Adipose tissue (tissue), 3 donors: ENCODE results near the gene BRI3BP. TPM values are rescaled to one million over a fixed set of nuclear protein-coding genes. Genes with fewer than 3 reads are reported as not detected.
"Not testable (repeated sequence)": the region's sequence is repeated elsewhere in the genome, so short reads cannot be mapped to it uniquely, and the experiment has no call there.

ENCODE experiments used
- H3K27ac ChIP-seq: one replicate; pipeline ENCODE4 v1.5.1; 2013; ENCODE audit warnings: low read depth, low read length
- WGBS, 3 donors: extraction: QIAGEN DNeasy Blood & Tissue Kit; methylation state at CpG; one replicate each; pipeline ENCODE4 v1.1.7; 2013; 5-methylcytosine and 5-hydroxymethylcytosine counted together
- polyA plus RNA-seq, 3 donors: library from polyadenylated mRNA; stranded (reverse); fragments of 200-250 nt; gene quantifications; one replicate each; pipeline ENCODE4 v1.2.3, GENCODE V29; 2013
- donor health status: healthy with polysubstance abuse.
- donor health status: Bipolar disorder and iron deficiency.
- donor health status: healthy.

The BRI3BP gene
- polyA plus RNA-seq, 3 donors = 1.5 to 3.5 (median 2.7) TPM

DNA sequence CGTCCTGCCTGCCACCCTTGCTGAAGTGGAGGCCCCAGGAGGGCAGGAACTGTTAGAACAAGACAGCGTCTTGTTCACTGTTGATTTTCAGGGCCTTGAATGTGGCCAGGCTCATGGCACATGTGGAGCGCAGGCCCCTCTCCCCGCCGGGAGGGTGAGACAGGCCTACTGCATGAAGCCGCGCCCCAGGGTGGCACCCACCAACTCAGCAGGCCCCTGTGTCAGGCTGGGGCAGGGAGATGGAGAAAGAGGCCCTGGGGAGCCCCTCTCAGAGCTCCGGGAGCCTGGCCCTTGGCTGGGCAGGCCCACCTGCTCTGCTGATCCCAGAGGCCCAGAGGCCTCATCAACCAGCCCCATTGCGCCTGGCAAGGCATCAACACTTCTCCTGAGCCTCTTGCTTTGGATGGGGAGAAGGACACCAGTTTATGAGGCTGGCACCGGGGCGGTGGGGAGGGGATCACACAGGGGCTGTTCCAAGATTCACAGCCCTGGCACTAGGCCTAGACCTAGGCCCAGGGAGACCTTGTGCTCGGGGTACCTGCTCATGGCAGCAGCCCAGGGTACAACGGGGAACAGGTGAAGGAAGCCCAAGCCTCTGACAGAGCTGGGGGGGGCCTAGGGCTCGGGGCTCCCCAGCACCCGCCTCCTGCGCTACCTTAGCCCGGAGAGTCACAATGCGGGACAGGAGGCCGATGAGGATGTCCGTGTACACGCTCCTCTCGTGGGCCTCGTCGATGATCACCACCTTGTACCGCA is 22.6 kb upstream of the BRI3BP start:
- no peak overlapping the region for H3K27ac ChIP-seq
- WGBS, 3 donors = 92 to 95% (median 95%) methylated on average over 24 to 25 of the region's 25 CpGs

DNA sequence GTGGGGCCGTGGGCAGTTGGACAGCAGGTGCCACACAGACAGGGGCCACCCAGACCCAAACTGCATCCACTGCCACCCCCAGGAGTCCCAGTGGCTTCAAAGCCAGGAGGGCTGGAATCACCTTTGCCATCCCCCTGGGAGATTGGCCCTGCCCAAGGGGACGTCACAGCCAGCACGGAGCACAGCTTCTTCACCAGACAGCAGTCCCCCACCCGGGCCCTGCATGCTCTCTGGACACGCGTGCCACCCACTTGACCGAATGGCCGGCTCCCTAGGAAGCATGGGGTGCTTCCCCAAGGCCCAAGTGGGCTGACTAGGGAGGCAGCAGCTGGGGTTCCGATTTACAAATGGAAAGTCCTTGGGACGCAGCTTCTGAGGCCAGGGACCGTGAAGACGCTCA is 21.8 kb upstream of the BRI3BP start:
- WGBS, 3 donors = 80 to 92% (median 87%) methylated on average over 12 of the region's 12 CpGs
- no peak overlapping the region for H3K27ac ChIP-seq

DNA sequence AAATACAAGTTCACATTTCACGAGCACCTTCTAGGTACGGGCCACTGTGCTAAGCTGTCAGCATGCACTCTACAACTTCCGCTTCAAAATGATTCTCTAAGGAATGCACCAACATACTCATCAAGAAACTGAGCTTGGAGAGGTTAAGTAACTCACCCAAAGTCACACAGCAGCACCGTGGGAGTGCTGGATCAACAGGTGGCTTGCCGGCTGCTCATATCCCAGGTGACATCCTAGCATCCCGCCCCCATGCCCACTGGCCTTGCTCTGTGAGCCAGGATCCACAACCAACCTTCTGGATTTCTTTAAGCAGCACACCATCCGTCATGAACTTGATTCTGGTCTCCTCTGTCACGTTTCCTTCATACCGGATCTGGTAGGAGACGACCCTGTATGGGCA is 21.2 kb upstream of the BRI3BP start:
- WGBS, 3 donors = 88 to 89% (median 89%) methylated on average over 10 of the region's 10 CpGs
- no peak overlapping the region for H3K27ac ChIP-seq

DNA sequence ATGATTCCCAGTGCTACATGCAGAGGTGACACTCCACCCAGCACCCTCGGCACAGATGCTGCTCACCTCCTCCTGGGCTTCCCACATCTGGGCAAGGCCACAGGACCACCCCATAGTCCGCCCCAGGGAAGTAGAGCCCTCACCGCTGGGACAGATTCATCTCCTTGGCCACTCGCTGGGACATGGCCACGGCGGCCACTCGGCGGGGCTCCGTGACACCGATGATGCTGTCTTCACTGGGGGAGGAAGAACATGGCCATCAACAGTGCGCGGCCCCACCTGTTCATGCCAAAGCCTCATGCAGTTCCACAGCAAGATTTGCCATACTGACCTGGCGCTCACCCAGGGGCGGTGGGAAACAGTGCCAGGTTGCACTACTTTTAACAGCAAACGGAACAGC is 18.2 kb upstream of the BRI3BP start:
- no peak overlapping the region for H3K27ac ChIP-seq
- 95 to 97% (median 96%) methylated on average over 15 of the region's 15 CpGs for WGBS, 3 donors

DNA sequence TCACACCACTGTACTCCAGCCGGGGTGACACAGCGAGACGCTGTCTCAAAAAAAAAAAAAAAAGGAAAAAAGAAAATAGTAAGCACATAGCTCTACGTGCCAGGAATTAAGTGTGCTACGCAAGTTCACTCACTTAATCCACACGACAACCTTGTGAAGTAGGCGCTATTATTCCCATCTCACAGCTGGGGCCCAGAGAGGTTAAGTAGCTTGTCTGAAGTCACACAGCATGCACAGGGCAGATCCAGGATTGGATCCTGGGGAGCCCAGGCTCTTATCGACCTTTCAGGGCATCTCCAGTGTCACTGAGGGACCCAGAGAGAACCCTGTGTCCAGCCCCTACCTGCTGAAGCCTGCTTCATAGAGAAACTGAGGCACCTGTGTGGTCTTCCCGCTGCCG is 16.4 kb upstream of the BRI3BP start:
- no peak overlapping the region for H3K27ac ChIP-seq
- WGBS, 3 donors = 97 to 98% (median 97%) methylated on average over 10 of the region's 10 CpGs

DNA sequence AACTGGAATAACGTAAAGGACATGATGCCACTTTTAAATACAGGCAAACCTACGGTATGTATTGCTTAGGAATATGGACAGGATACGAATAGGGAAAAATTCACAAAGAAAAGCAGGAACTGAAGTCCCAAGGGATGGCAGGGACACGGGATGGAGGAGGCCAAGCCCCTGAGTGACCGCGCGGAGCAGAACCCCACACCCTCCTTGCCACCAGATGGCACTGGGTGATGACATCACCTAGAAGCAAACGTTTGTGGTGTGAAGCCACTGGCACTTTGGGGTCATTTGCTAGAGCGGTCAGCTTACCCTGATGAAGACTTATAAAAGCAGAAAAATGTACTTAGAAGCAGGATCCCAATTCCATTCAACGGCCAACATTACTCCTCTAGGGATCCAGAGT is 13.9 kb upstream of the BRI3BP start:
- WGBS, 3 donors = 78 to 81% (median 80%) methylated on average over 10 of the region's 10 CpGs
- no peak overlapping the region for H3K27ac ChIP-seq

DNA sequence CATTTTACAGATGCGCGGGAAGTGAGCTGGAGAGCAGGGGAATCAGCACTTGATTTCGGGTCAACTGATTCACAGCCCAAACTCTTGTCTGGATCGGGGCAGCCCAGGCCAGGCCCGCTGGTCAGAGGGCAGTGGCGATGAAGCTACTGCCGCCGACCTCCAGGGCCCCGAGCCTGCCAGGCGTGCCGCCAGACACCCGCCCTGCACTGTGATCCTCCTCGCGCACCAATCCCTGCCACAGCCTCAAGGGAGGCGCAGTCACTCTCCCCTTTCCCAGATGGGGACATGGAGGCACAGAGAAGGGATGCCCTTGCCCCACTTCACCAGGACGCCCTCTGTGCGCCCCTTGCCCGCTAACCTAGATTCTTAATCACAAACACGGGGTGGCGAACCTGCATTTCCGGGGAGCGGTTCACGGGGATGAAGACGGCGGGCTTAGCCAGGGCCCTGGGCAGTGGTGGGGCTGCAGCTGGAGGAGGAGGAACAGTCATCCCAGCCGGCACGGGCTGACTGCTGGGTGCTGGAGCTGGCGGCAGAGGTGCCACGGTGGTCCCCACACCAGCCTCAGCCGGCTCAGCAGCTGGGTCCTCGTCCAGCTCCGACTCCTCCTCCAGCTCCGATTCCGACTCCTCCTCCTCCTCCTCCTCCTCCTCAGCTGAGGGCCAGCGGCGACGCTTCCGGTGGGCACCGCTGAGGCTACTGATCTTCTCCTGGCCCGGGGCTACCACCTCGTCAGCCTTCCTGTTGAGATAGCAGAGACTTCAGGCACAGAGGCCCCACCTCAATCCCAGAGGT is 13.2 kb upstream of the BRI3BP start:
- H3K27ac ChIP-seq = no peak overlapping the region
- 92 to 99% (median 96%) methylated on average over 36 to 41 of the region's 41 CpGs for WGBS, 3 donors

DNA sequence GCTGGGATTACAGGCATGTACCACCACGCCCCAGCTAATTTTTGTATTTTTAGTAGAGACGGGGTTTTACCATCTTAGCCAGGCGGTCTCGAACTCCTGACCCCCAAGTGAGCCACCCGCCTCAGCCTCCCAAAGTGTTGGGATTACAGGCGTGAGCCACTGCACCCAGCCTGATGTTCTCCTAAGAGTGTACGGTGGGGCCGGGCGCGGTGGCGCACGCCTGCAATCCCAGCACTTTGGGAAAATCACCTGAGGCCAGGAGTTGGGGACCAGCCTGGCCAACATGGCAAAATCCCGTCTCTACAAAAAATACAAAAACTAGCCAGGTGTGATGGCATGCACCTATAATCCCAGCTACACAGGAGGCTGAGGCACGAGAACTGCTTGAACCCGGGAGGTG is 6.6 kb upstream of the BRI3BP start:
- not testable (repeated sequence) for H3K27ac ChIP-seq
- 94 to 97% (median 97%) methylated on average over 15 of the region's 15 CpGs for WGBS, 3 donors

DNA sequence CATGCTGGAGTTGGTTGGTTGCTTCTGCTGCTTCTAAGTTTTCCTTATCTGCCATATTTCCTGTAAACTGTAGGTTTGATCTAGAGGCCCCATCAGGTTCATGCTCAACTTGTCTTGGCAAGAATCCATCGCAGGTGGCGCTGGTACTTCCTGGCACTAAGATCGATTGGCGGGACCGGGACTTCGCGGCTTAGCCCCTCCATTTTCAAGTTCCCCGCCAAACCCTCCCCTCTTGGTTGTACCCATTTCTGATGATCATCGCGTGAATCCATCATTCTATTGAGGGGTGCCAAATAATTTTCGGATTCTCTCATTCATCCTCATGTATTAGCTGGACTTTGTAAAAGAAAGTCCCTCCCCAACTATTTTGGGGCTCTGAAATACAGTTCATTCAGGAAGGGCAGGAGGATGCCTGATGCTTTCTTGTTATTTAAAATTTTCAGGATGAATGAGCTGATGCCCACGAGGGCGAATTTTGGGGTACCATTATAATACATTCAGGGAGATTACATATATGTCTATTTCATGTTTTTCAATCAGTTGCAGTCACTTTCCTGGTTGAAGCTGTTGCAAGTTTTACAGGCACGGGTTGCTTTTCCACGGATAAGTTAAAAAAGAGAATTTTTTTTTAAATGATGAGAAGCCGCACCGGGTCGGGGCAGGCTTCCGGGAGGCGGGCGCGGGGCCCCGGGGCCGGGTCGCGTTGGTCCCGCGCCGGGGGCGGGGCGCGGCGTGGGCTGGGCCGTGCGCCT is 395 bp upstream of the BRI3BP start:
- WGBS, 3 donors = 0 to 2% (median 1%) methylated on average over 34 to 35 of the region's 35 CpGs
- H3K27ac ChIP-seq = no peak overlapping the region

DNA sequence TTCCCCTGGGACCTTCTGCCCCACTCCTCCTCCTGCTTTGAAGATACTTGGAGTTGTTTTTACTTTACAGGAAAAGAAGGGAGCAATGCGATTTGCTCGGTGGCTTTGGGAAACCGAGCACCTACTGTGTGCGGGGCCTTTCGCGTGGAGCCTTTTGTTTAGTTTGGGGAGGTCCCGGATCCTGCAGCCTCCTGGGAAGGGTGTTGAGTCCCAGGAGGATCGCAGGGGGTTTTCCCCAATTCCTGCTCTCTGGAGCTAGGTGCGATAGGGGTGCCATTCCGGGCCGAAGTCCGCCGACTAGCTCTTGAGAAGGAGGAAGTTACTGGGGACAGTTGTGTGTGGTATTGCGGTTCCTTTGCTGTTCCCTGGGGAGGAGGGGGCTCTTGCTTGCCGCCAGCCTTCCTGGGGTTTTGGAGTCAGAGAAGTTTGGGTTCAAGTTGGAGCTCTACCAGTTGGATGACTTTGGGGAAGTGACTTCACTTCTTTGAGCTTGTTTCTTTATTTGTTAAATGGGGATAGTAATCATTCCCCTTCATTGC is 1.1 kb downstream of the BRI3BP start:
- WGBS, 3 donors = 4 to 13% (median 9%) methylated on average over 15 of the region's 15 CpGs

DNA sequence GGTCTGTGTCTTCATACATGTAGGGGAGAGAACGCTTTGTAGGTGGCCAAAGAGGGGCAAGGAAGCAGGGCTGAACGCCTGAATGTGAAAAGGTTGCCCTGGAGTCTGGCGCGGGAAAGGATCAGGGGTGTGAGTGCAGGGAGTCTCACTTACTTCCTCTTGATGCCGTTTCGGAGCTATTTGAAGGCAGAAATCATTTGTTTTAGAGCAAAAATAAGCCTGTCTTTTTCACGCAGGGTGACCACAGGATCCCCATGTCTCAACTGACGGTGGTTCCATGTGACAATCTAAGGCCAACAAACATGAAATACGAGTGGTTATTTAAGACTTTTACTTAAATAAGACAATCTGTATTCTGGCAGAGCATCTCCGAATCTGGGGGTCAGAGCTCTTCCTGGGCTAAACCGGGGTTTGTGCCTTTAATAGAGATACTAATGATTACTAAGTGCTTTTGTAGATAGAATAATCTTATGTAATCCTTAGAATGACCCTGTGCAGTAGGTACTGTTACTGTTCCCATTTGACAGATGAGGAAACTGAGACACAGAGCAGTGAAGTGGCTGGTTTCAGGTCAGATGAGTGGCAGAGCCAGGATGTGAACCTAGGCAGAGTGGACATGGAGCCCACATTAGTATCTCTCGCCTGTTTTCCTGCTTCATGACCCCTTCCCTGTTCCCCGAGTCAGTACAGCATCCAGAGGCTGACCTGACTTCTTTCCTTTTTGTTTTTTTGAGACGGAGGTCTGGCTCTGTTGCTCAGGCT is 1.9 kb downstream of the BRI3BP start:
- H3K27ac ChIP-seq = no peak overlapping the region
- WGBS, 3 donors = 61 to 78% (median 62%) methylated on average over 14 of the region's 14 CpGs

More for the DNA sequence above, 1.1 kb downstream of the BRI3BP start:
- H3K27ac ChIP-seq = no peak overlapping the region

DNA sequence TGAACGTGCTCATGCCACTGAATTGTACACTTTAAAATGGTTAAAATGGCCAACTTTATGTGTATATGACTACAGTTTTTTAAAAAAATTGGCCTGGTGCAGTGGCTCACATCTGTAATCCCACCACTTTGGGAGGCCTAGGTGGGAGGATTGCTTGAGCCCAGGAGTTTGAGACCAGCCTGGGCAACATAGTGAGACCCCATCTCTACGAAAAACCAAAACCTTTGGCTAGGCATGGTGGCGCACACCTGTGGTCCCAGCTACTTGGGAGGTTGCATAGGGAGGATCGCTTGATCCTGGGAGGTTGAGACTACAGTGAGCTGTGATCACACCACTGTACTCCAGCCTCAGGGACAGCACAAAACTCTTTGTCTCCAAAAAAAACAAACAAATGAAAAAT is 5.3 kb downstream of the BRI3BP start:
- no peak overlapping the region for H3K27ac ChIP-seq
- 85 to 93% (median 92%) methylated on average over 4 of the region's 4 CpGs for WGBS, 3 donors

DNA sequence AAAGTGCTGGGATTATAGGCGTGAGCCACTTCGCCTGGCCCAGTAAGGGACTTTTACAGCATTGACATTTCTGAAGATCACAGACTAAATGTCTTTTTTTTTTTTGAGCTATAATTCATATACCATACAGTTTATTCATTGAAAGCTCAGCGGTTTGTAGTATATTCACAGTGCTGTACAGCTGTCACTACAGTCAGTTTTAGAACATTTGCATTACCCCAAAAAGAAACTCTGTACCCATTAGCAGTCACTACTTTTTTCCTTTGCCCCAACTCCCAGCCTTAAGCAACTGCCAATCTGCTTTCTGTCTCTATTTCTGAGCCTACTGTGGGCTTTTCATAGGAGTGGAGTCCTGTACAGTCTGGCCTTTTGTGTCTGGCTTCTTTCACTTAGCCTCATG is 8.2 kb downstream of the BRI3BP start:
- H3K27ac ChIP-seq = no peak overlapping the region
- WGBS, 3 donors = 95 to 99% (median 97%) methylated on average over 3 of the region's 3 CpGs

DNA sequence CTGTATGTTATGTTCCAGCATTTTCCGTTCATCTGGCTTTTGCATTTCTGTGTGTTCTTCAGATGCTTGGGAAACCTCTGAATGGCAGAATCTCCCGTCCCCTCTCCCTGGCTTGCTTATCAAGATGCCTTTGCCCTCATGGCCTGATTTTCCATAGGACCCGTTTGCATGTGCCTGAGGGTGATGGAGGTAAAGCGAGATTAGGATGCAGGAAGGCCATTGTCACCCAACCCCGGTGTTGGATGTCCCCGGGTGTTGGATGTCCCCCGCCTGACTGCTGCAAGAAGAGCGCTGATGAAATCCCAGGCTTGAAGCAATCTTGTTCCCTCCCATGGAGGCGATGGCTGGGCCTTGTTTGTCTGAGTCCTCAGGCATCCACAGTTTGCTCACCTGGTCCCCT is 9.6 kb downstream of the BRI3BP start:
- 79 to 85% (median 81%) methylated on average over 9 of the region's 9 CpGs for WGBS, 3 donors
- H3K27ac ChIP-seq = no peak overlapping the region

DNA sequence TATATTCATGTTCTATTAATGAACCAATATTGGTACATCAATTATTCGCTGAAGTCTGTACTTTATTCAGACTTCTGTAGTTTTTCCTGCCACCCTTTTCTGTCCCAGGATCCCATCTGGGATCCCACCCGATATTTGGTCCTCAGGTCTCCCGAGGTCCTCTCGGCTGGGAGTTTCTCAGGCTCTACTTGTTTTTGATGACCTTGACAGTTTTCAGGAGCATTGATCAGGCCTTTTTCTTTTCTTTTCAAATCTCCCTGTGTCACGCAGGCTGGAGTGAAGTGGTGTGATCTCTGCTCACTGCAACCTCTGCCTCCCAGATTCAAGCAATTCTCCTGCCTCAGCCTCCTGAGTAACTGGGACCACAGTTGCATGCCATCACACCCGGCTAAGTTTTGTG is 11.2 kb downstream of the BRI3BP start:
- 67 to 98% (median 97%) methylated on average over 6 of the region's 6 CpGs for WGBS, 3 donors
- no peak overlapping the region for H3K27ac ChIP-seq

DNA sequence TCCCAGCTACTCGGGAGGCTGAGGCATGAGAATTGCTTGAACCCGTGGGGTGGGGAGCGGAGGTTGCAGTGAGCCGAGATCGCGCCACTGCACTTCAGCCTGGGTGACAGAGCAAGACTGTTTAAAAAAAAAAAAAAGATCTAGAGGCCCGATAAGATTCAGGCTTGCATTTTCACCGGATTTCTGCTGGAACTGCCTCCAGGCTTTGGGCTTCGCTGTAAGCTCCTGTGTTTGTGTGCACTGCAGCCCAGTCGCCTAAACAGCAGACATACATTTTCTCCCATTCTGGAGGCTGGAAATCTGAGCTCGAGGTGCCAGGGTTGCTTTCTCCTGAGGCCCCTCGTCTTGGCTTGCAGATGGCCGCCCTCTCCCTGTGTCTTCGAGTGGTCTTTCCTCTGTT is 12.2 kb downstream of the BRI3BP start:
- 85 to 90% (median 87%) methylated on average over 14 of the region's 14 CpGs for WGBS, 3 donors
- no peak overlapping the region for H3K27ac ChIP-seq

DNA sequence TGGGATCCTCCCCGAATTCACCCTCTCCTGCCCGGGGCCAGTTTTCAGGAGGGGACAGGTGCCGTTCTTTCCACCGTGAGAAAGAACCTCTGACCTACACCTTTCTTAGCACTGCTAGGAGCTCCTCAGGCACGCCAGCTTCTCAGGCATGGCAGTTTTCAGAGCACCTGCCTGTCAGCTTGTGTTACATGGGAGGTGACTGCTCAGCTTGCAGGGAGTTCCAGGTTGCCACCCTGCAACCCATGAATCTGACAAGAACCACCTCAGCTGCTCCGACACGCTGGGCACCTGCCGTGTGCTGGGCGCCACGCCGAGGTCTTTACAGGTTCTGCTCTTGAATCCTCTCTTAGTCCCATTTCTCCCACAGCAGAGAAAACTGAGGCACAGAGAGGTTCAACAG is 12.9 kb downstream of the BRI3BP start:
- no peak overlapping the region for H3K27ac ChIP-seq
- WGBS, 3 donors = 77 to 94% (median 92%) methylated on average over 11 of the region's 11 CpGs

DNA sequence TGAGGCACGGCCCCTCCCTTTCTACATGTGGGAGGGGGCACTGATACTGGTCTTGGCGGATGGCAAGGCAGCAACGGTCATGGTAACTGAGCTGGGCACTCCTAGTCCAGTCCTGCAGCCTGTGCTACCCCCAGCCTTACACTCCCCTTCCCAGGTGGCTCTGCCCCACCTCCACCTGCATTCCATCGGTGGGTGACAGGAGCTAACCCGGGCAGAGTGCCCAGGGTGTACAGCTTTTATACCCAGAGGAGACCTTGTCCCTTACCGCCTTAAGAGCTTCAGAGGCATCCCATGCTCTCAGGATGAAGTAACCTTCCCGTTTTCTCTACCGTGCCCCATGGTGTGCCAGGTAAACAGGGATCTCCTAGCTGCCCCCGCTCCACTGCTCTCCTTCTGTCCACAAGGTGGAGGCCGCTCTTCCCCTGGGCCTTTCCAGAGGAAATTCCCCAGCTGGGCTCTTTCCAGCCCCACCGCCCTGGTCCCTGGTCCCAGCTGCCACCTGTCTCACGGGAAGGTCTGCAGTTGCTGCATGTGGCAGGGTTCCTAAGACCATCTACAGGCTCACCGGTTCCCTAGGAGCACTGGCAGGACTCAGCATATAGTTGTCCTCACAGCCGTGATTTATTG is 20.5 kb downstream of the BRI3BP start:
- WGBS, 3 donors = 41 to 90% (median 86%) methylated on average over 14 of the region's 14 CpGs
- no peak overlapping the region for H3K27ac ChIP-seq
